ENCODE results near the gene KLHL7.

The KLHL7 gene

DNA sequence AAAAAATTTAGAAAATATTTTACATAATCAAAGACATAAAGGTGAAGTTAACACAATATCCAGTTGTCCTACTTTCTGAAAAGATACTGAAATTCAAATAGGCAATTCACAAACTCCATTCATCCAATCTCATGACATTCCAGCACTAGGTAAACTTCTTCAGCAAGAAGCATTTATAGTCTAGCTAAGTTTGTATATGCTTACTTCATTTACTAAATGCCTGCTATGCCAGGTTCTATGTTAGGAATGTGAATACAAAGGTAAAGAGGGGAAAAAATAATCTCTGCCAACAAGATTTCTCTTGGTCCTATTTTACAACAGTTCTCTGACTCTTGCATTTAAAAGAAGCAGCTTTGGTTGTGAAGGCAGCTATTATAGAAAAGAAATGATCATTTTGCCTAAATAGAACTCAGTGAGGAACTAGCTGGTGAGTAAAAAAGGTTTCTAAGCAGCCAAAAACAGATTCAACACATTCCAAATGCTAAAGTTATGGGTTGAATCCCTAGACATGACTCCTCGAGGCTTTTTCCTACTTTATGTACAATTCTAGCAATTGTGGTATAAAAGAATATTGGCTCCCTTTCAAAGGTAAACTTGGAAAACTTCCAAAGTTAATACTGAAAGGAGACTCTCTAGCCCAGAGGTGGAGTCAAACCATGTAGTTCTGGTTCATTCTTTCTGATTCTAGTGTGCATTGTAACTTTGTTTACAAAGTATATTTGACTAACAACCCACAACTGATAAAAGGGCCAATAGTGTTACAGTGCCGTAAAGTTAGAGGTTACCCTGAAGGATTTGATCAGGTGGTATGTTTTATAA lies 30.9 kb upstream of the KLHL7 start:
- Histone ChIP-seq H3K79me1 (replicated peaks; ENCODE audit: low read length, poor library complexity, severe bottlenecking) (no peaks in the 10 kb centered on the region), H3K27me3 (ENCODE audit: control insufficient read depth in 1 of 2, insufficient read depth in 1 of 2, low read length in 2 of 2) (no peaks in the 10 kb centered on the region), H3K18ac (ENCODE audit: low read depth in 1 of 2, low read length in 2 of 2) (no peak overlapping the region), H3K9me3 (ENCODE audit: control insufficient read depth, low read length) (no peaks in the 10 kb centered on the region), H4K8ac (ENCODE audit: low read length) (no peak overlapping the region), H2BK15ac (ENCODE audit: low read depth, poor library complexity, severe bottlenecking) (no peak overlapping the region), H3K4me2 (ENCODE audit: low read length, poor library complexity, severe bottlenecking) (no peak overlapping the region), H3K9ac (ENCODE audit: low read length) (no peak overlapping the region), H3K4ac (ENCODE audit: low read depth in 1 of 2, low read length in 2 of 2) (no peak overlapping the region), H2BK5ac (ENCODE audit: low read depth, low read length, poor library complexity, severe bottlenecking) (no peak overlapping the region), H3K27ac (ENCODE audit: low read length, poor library complexity, severe bottlenecking) (no peak overlapping the region), H3K4me3 (ENCODE audit: insufficient read depth in 1 of 2, low read depth in 1 of 2, low read length in 2 of 2) (no peak overlapping the region), H3K36me3 (ENCODE audit: control insufficient read depth in 1 of 2, insufficient read depth in 2 of 2, low read depth in 1 of 2, low read length in 2 of 2) (no peaks in the 10 kb centered on the region), H3K23ac (ENCODE audit: low read length in 2 of 2) (no peak overlapping the region), H3K4me1 (ENCODE audit: control insufficient read depth, insufficient read depth, low read depth, low read length) (peaks cover 1% of the 10 kb centered on the region), H2AFZ (ENCODE audit: low read depth, low read length) (no peak overlapping the region), H2BK12ac (ENCODE audit: low read length in 2 of 2) (no peak overlapping the region), H4K91ac (ENCODE audit: low read length) (no peak overlapping the region), H2AK5ac (ENCODE audit: low read length, severe bottlenecking) (no peak overlapping the region), H2BK120ac (ENCODE audit: low read depth, low read length) (no peak overlapping the region), H3K14ac (ENCODE audit: low read length in 2 of 2) (no peak overlapping the region)
- DNase-seq: no peak
- WGBS: no CpG with 5 or more reads among the region's 2 CpGs

DNA sequence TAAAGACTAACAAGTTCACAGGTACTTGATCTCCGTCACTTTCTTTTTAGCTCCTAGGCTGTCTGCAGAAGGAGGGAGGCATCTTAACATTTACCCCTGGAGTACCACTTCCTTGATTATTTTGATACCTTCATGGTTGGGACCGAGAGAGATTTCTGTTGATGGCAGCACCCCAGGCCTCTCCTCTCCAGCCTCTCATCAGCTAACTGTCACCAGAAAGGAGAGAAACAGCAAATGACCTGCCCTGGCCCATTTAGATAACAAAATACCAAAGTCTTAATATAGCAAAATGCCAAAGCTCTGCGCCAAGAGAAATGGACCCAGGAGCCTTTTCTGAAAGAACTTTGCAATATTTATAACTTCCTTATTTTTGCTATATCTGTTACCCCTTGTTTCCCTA lies 30.0 kb upstream of the KLHL7 start:
- Histone ChIP-seq H2BK120ac (ENCODE audit: low read depth, low read length) (no peak overlapping the region), H3K9me3 (ENCODE audit: control insufficient read depth, low read length) (no peaks in the 10 kb centered on the region), H2AFZ (ENCODE audit: low read depth, low read length) (no peak overlapping the region), H3K23ac (ENCODE audit: low read length in 2 of 2) (no peak overlapping the region), H4K8ac (ENCODE audit: low read length) (no peak overlapping the region), H2BK12ac (ENCODE audit: low read length in 2 of 2) (no peak overlapping the region), H2AK5ac (ENCODE audit: low read length, severe bottlenecking) (no peak overlapping the region), H3K4ac (ENCODE audit: low read depth in 1 of 2, low read length in 2 of 2) (no peak overlapping the region), H3K79me1 (replicated peaks; ENCODE audit: low read length, poor library complexity, severe bottlenecking) (no peaks in the 10 kb centered on the region), H2BK15ac (ENCODE audit: low read depth, poor library complexity, severe bottlenecking) (no peak overlapping the region), H3K18ac (ENCODE audit: low read depth in 1 of 2, low read length in 2 of 2) (no peak overlapping the region), H3K27me3 (ENCODE audit: control insufficient read depth in 1 of 2, insufficient read depth in 1 of 2, low read length in 2 of 2) (no peaks in the 10 kb centered on the region), H3K4me3 (ENCODE audit: insufficient read depth in 1 of 2, low read depth in 1 of 2, low read length in 2 of 2) (no peak overlapping the region), H3K4me1 (ENCODE audit: control insufficient read depth, insufficient read depth, low read depth, low read length) (peaks cover 1% of the 10 kb centered on the region), H3K14ac (ENCODE audit: low read length in 2 of 2) (no peak overlapping the region), H3K36me3 (ENCODE audit: control insufficient read depth in 1 of 2, insufficient read depth in 2 of 2, low read depth in 1 of 2, low read length in 2 of 2) (no peaks in the 10 kb centered on the region), H2BK5ac (ENCODE audit: low read depth, low read length, poor library complexity, severe bottlenecking) (no peak overlapping the region), H3K4me2 (ENCODE audit: low read length, poor library complexity, severe bottlenecking) (no peak overlapping the region), H4K91ac (ENCODE audit: low read length) (no peak overlapping the region), H3K9ac (ENCODE audit: low read length) (no peak overlapping the region), H3K27ac (ENCODE audit: low read length, poor library complexity, severe bottlenecking) (no peak overlapping the region)
- whole genome bisulfite sequencing: 75% methylated on average over 3 of the region's 3 CpGs
- DNase-seq: no peak

DNA sequence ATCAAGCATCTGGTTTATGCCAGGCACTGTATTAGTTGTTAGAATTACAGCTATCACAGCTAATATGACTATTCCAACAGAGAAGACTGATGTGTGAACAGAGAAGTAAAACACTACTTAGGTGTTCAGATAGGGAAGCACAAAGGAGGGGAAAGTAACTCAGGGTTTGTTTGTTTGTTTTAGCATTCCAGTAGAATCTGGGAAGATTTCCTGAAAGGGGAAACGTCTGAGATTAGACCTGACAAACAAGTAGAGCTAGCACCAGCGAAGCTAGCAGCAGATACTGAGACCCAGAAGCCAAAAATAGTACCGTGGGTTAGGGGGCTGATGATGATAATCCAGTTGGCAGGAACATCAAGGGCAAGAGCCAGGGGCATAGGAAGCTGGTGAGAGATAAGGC lies 28.8 kb upstream of the KLHL7 start:
- H3K18ac ChIP-seq (ENCODE audit: low read depth in 1 of 2, low read length in 2 of 2): no peak overlapping the region
- H2BK5ac ChIP-seq (ENCODE audit: low read depth, low read length, poor library complexity, severe bottlenecking): no peak overlapping the region
- no peak overlapping the region for H2AFZ ChIP-seq (ENCODE audit: low read depth, low read length)
- no peak overlapping the region for H3K27ac ChIP-seq (ENCODE audit: low read length, poor library complexity, severe bottlenecking)
- WGBS: 2% methylated on average over 3 of the region's 3 CpGs
- H3K4me1 ChIP-seq (ENCODE audit: control insufficient read depth, insufficient read depth, low read depth, low read length): no peaks in the 10 kb centered on the region
- no peaks in the 10 kb centered on the region for H3K79me1 ChIP-seq (replicated peaks; ENCODE audit: low read length, poor library complexity, severe bottlenecking)
- H3K27me3 ChIP-seq (ENCODE audit: control insufficient read depth in 1 of 2, insufficient read depth in 1 of 2, low read length in 2 of 2): no peaks in the 10 kb centered on the region
- no peak overlapping the region for H3K9ac ChIP-seq (ENCODE audit: low read length)
- H3K9me3 ChIP-seq (ENCODE audit: control insufficient read depth, low read length): no peaks in the 10 kb centered on the region
- H2AK5ac ChIP-seq (ENCODE audit: low read length, severe bottlenecking): no peak overlapping the region
- H3K4me3 ChIP-seq (ENCODE audit: insufficient read depth in 1 of 2, low read depth in 1 of 2, low read length in 2 of 2): no peak overlapping the region
- no peak overlapping the region for H2BK120ac ChIP-seq (ENCODE audit: low read depth, low read length)
- H3K14ac ChIP-seq (ENCODE audit: low read length in 2 of 2): no peak overlapping the region
- no peak overlapping the region for H3K4ac ChIP-seq (ENCODE audit: low read depth in 1 of 2, low read length in 2 of 2)
- no peak overlapping the region for H3K4me2 ChIP-seq (ENCODE audit: low read length, poor library complexity, severe bottlenecking)
- H2BK12ac ChIP-seq (ENCODE audit: low read length in 2 of 2): no peak overlapping the region
- H2BK15ac ChIP-seq (ENCODE audit: low read depth, poor library complexity, severe bottlenecking): peak overlapping the region; percentile 34
- H4K8ac ChIP-seq (ENCODE audit: low read length): no peak overlapping the region
- H3K23ac ChIP-seq (ENCODE audit: low read length in 2 of 2): no peak overlapping the region
- H4K91ac ChIP-seq (ENCODE audit: low read length): no peak overlapping the region
- no peaks in the 10 kb centered on the region for H3K36me3 ChIP-seq (ENCODE audit: control insufficient read depth in 1 of 2, insufficient read depth in 2 of 2, low read depth in 1 of 2, low read length in 2 of 2)
- DNase-seq: no peak

DNA sequence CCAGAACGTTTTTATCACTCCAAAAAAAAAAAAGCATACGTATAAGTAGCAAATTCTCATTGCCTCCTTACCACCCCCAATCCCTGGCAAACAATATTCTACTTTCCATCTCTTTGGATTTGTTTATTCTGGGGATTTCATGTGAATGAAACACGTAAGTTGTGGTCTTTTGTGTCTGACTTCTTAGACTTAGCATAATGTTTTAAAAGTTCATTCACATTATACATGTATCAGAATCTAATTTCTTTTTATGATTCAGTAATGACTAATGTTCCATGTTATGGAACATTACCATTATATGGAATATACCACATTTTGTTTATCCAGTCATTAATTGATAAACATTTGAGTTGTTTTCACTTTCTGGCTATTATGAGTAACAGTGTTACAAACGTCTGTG lies 12.5 kb upstream of the KLHL7 start:
- no peak overlapping the region for H2BK12ac ChIP-seq (ENCODE audit: low read length in 2 of 2)
- H3K4ac ChIP-seq (ENCODE audit: low read depth in 1 of 2, low read length in 2 of 2): no peak overlapping the region
- peak; percentile 9 for DNase-seq
- WGBS: 0% methylated on average over 1 of the region's 4 CpGs
- no peaks in the 10 kb centered on the region for H3K36me3 ChIP-seq (ENCODE audit: control insufficient read depth in 1 of 2, insufficient read depth in 2 of 2, low read depth in 1 of 2, low read length in 2 of 2)
- no peak overlapping the region for H2BK120ac ChIP-seq (ENCODE audit: low read depth, low read length)
- H3K23ac ChIP-seq (ENCODE audit: low read length in 2 of 2): no peak overlapping the region
- H3K9ac ChIP-seq (ENCODE audit: low read length): no peak overlapping the region
- peaks cover 27% of the 10 kb centered on the region for H3K9me3 ChIP-seq (ENCODE audit: control insufficient read depth, low read length)
- no peak overlapping the region for H2BK15ac ChIP-seq (ENCODE audit: low read depth, poor library complexity, severe bottlenecking)
- H3K4me2 ChIP-seq (ENCODE audit: low read length, poor library complexity, severe bottlenecking): no peak overlapping the region
- no peaks in the 10 kb centered on the region for H3K4me1 ChIP-seq (ENCODE audit: control insufficient read depth, insufficient read depth, low read depth, low read length)
- H3K14ac ChIP-seq (ENCODE audit: low read length in 2 of 2): no peak overlapping the region
- H4K91ac ChIP-seq (ENCODE audit: low read length): no peak overlapping the region
- H4K8ac ChIP-seq (ENCODE audit: low read length): no peak overlapping the region
- no peaks in the 10 kb centered on the region for H3K79me1 ChIP-seq (replicated peaks; ENCODE audit: low read length, poor library complexity, severe bottlenecking)
- H2AFZ ChIP-seq (ENCODE audit: low read depth, low read length): no peak overlapping the region
- no peak overlapping the region for H2AK5ac ChIP-seq (ENCODE audit: low read length, severe bottlenecking)
- H3K27me3 ChIP-seq (ENCODE audit: control insufficient read depth in 1 of 2, insufficient read depth in 1 of 2, low read length in 2 of 2): peaks cover 0 to 3% of the 10 kb centered on the region in 2 experiments
- no peak overlapping the region for H3K18ac ChIP-seq (ENCODE audit: low read depth in 1 of 2, low read length in 2 of 2)
- no peak overlapping the region for H3K27ac ChIP-seq (ENCODE audit: low read length, poor library complexity, severe bottlenecking)
- no peak overlapping the region for H2BK5ac ChIP-seq (ENCODE audit: low read depth, low read length, poor library complexity, severe bottlenecking)
- no peak overlapping the region for H3K4me3 ChIP-seq (ENCODE audit: insufficient read depth in 1 of 2, low read depth in 1 of 2, low read length in 2 of 2)

All from mesenchymal stem cell (in vitro differentiated cells and primary cell).